ENCODE measurements around the gene FBLN1. TPM values are rescaled to one million over a fixed set of nuclear protein-coding genes. Genes with fewer than 3 reads are reported as not detected.

The FBLN1 gene
- polyA plus RNA-seq, 1 donor from 2014 or later = 3.4 TPM

GRCh38 chr22:45527456-45527855, 24.8 kb downstream of the FBLN1 start:
- Histone ChIP-seq H3K4me2 (ENCODE audit: low read length) (no peak overlapping the region), H3K36me3 (ENCODE audit: insufficient read depth, low read length) (no peaks in the 10 kb centered on the region), H4K20me1 (ENCODE audit: insufficient read depth) (no peaks in the 10 kb centered on the region), H3K27ac (ENCODE audit: low read length) (no peak overlapping the region), H3K9me2 (ENCODE audit: insufficient read depth, low read length) (no peaks in the 10 kb centered on the region), H3K9me3 (ENCODE audit: low read length) (no peaks in the 10 kb centered on the region), H3K4me3 (ENCODE audit: low read length) (no peak overlapping the region), H3K79me2 (replicated peaks; ENCODE audit: insufficient read depth, low read length) (no peaks in the 10 kb centered on the region), H3K27me3 (ENCODE audit: insufficient read depth, low read depth, low read length) (no peaks in the 10 kb centered on the region), H3K9ac (ENCODE audit: low read length) (no peak overlapping the region), H2AFZ (ENCODE audit: low read depth, low read length) (no peak overlapping the region), H3F3A (ENCODE audit: insufficient read depth, low read length, poor library complexity, severe bottlenecking) (no peaks in the 10 kb centered on the region)
- TF ChIP-seq EP300 (conservative IDR thresholded peaks at IDR 0.05; ENCODE audit: poor library complexity, severe bottlenecking) (no peak), POLR2AphosphoS5 (IDR thresholded peaks at IDR 0.05) (no peak), SMC3 (conservative IDR thresholded peaks at IDR 0.05; ENCODE audit: poor library complexity) (no peak), RAD21 (conservative IDR thresholded peaks at IDR 0.05) (no peak), EZH2 (IDR thresholded peaks at IDR 0.05; ENCODE audit: borderline replicate concordance, insufficient read depth, low read length, poor library complexity, severe bottlenecking) (no peak)

GRCh38 chr22:45528046-45528445, 25.4 kb downstream of the FBLN1 start:
- Histone ChIP-seq H3K9me2 (ENCODE audit: insufficient read depth, low read length) (no peaks in the 10 kb centered on the region), H3K4me2 (ENCODE audit: low read length) (no peak overlapping the region), H3K9me3 (ENCODE audit: low read length) (no peaks in the 10 kb centered on the region), H3K4me3 (ENCODE audit: low read length) (no peak overlapping the region), H4K20me1 (ENCODE audit: insufficient read depth) (no peaks in the 10 kb centered on the region), H3K27ac (ENCODE audit: low read length) (no peak overlapping the region), H3K79me2 (replicated peaks; ENCODE audit: insufficient read depth, low read length) (no peaks in the 10 kb centered on the region), H2AFZ (ENCODE audit: low read depth, low read length) (no peak overlapping the region), H3K9ac (ENCODE audit: low read length) (no peak overlapping the region), H3K36me3 (ENCODE audit: insufficient read depth, low read length) (no peaks in the 10 kb centered on the region), H3K27me3 (ENCODE audit: insufficient read depth, low read depth, low read length) (no peaks in the 10 kb centered on the region), H3F3A (ENCODE audit: insufficient read depth, low read length, poor library complexity, severe bottlenecking) (no peaks in the 10 kb centered on the region)
- TF ChIP-seq RAD21 (conservative IDR thresholded peaks at IDR 0.05) = no peak
- no peak for TF ChIP-seq MXI1 (conservative IDR thresholded peaks at IDR 0.05; ENCODE audit: poor library complexity, severe bottlenecking)
- TF ChIP-seq POLR2AphosphoS5 (IDR thresholded peaks at IDR 0.05) = no peak
- TF ChIP-seq TAF1 (IDR thresholded peaks at IDR 0.05; ENCODE audit: low read depth) = no peak
- TF ChIP-seq EP300 (conservative IDR thresholded peaks at IDR 0.05; ENCODE audit: poor library complexity, severe bottlenecking) = no peak

GRCh38 chr22:45529105-45529504, 26.4 kb downstream of the FBLN1 start:
- Histone ChIP-seq H3K4me2 (ENCODE audit: low read length) (no peak overlapping the region), H3K9ac (ENCODE audit: low read length) (no peak overlapping the region), H3K79me2 (replicated peaks; ENCODE audit: insufficient read depth, low read length) (no peaks in the 10 kb centered on the region), H3K27me3 (ENCODE audit: insufficient read depth, low read depth, low read length) (no peaks in the 10 kb centered on the region), H3F3A (ENCODE audit: insufficient read depth, low read length, poor library complexity, severe bottlenecking) (no peaks in the 10 kb centered on the region), H3K36me3 (ENCODE audit: insufficient read depth, low read length) (no peaks in the 10 kb centered on the region), H3K9me3 (ENCODE audit: low read length) (no peaks in the 10 kb centered on the region), H3K9me2 (ENCODE audit: insufficient read depth, low read length) (no peaks in the 10 kb centered on the region), H3K4me3 (ENCODE audit: low read length) (no peak overlapping the region), H3K27ac (ENCODE audit: low read length) (no peak overlapping the region), H4K20me1 (ENCODE audit: insufficient read depth) (no peaks in the 10 kb centered on the region), H2AFZ (ENCODE audit: low read depth, low read length) (no peak overlapping the region)
- TF ChIP-seq EP300 (conservative IDR thresholded peaks at IDR 0.05; ENCODE audit: poor library complexity, severe bottlenecking) (no peak), REST (IDR thresholded peaks at IDR 0.05; ENCODE audit: borderline replicate concordance) (no peak), MXI1 (conservative IDR thresholded peaks at IDR 0.05; ENCODE audit: poor library complexity, severe bottlenecking) (no peak), RAD21 (conservative IDR thresholded peaks at IDR 0.05) (no peak), TAF1 (IDR thresholded peaks at IDR 0.05; ENCODE audit: low read depth) (no peak), SMC3 (conservative IDR thresholded peaks at IDR 0.05; ENCODE audit: poor library complexity) (no peak), POLR2AphosphoS5 (IDR thresholded peaks at IDR 0.05) (no peak), EZH2 (IDR thresholded peaks at IDR 0.05; ENCODE audit: borderline replicate concordance, insufficient read depth, low read length, poor library complexity, severe bottlenecking) (no peak), CTCF (IDR thresholded peaks at IDR 0.05; ENCODE audit: poor library complexity, severe bottlenecking) (no peak)

Measured in neural cell (in vitro differentiated cells).